ENCODE measurements around the gene SUGP2.

SUGP2 gene

DNA sequence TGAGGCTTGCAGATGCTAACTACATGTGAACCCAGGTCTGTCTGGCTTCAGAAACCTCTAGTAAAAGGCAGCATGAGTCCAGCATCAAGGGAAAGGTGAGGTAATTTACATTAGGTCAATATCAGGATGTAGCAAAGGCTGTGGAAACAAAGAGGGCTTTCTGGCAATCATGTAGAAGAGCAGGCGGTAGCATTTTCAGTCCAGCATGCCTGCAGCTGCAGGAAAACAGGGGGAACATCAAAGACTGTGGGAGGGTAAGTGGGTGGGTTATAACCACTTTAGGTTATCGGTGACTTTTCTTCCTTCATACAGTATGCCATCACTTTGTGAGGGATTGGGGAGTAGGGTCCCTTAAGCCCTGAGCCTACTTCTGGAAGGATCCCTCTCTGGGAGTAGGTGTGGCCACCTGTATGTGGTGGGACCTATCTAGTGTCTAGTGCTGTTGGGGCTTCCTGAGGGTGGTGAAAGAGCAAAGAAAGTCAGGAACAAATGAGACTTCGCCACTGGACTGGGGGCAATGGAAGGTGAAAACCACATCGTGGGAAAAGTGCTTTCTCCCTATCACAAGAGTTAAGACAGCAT lies 10.8 kb downstream of the SUGP2 start:
- TF ChIP-seq SUZ12 (IDR thresholded peaks at IDR 0.05) (no peak), FOXK2 (IDR thresholded peaks at IDR 0.05) (no peak), ELF4 (IDR thresholded peaks at IDR 0.05) (no peak), ZNF384 (IDR thresholded peaks at IDR 0.05) (no peak), FOXM1 (IDR thresholded peaks at IDR 0.05; ENCODE audit: borderline replicate concordance) (no peak), L3MBTL2 (conservative IDR thresholded peaks at IDR 0.05) (no peak), PKNOX1 (IDR thresholded peaks at IDR 0.05) (no peak), SP1 (IDR thresholded peaks at IDR 0.05) (no peak), NFRKB (IDR thresholded peaks at IDR 0.05) (no peak), BHLHE40 (IDR thresholded peaks at IDR 0.05; ENCODE audit: borderline replicate concordance) (no peak), CTBP1 (IDR thresholded peaks at IDR 0.05; ENCODE audit: borderline replicate concordance) (no peak), FOXA1 (IDR thresholded peaks at IDR 0.05) (no peak), ARNT (IDR thresholded peaks at IDR 0.05) (no peak), LEF1 (IDR thresholded peaks at IDR 0.05; ENCODE audit: borderline replicate concordance) (no peak), HDGF (IDR thresholded peaks at IDR 0.05; ENCODE audit: borderline replicate concordance) (no peak), TARDBP (IDR thresholded peaks at IDR 0.05) (no peak)
- CTCF ChIA-PET = no interaction called here
- DNase-seq (ENCODE audit: extremely low spot score) = no peak
- POLR2A ChIA-PET = no interaction called here

DNA sequence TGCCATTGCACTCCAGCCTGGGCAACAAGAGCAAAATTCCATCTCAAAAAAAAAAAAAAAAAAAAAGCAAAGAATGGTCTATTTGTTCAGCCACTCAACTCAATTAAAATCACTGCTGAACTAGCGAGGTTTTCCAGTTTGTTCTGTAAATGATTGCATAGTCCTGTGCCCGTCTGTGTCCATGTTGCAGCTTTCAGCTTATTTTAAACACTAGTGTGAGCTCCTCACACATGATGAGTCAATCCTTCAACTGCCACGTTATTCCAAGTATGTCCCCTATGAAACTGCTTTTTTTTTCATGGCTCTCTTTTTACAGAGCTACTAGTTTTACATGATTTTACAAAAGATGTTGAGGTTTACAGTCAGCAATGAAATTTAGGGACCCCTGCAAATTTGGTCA lies 12.2 kb downstream of the SUGP2 start:
- CTCF ChIA-PET = no interaction called here
- DNase-seq (ENCODE audit: extremely low spot score) = no peak
- no peak for TF ChIP-seq HDGF (IDR thresholded peaks at IDR 0.05; ENCODE audit: borderline replicate concordance)
- no peak for TF ChIP-seq LEF1 (IDR thresholded peaks at IDR 0.05; ENCODE audit: borderline replicate concordance)
- no peak for TF ChIP-seq L3MBTL2 (conservative IDR thresholded peaks at IDR 0.05)
- no peak for TF ChIP-seq SP1 (IDR thresholded peaks at IDR 0.05)
- TF ChIP-seq FOXM1 (IDR thresholded peaks at IDR 0.05; ENCODE audit: borderline replicate concordance) = no peak
- TF ChIP-seq FOXA1 (IDR thresholded peaks at IDR 0.05) = no peak
- no peak for TF ChIP-seq CTBP1 (IDR thresholded peaks at IDR 0.05; ENCODE audit: borderline replicate concordance)
- TF ChIP-seq ARNT (IDR thresholded peaks at IDR 0.05) = no peak
- no peak for TF ChIP-seq SUZ12 (IDR thresholded peaks at IDR 0.05)
- POLR2A ChIA-PET = no interaction called here

DNA sequence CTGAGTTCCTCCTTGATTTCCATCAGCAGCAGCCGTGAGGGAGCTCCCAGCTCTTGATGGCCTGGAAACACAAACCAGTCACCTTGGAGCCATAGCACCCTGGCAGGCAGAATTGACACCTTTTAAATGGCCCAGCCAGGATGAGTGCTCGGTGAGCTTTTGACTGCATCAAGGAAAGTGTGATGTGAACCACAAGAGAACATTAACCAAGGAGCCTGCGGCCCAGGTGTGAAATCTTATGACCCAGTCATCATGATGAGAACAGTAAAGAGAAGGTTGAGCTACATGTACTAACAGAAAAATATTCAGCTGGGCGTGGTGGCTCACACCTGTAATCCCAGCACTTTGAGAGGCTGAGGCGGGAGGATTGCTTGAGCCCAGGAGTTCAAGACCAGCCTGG lies 22.8 kb downstream of the SUGP2 start:
- ChIA-PET CTCF (no interaction called here), POLR2A (no interaction called here)
- no peak for DNase-seq (ENCODE audit: extremely low spot score)
- TF ChIP-seq TARDBP (IDR thresholded peaks at IDR 0.05) (no peak), CTBP1 (IDR thresholded peaks at IDR 0.05; ENCODE audit: borderline replicate concordance) (no peak), FOXK2 (IDR thresholded peaks at IDR 0.05) (no peak), FOXA1 (IDR thresholded peaks at IDR 0.05) (no peak), ELF4 (IDR thresholded peaks at IDR 0.05) (no peak), L3MBTL2 (conservative IDR thresholded peaks at IDR 0.05) (no peak)

GRCh38 chr19:19009951-19010350 lies 23.4 kb downstream of the SUGP2 start:
- ChIA-PET POLR2A (no interaction called here), CTCF (no interaction called here)
- TF ChIP-seq SUZ12 (IDR thresholded peaks at IDR 0.05) = no peak
- no peak for TF ChIP-seq ELF4 (IDR thresholded peaks at IDR 0.05)
- TF ChIP-seq CTBP1 (IDR thresholded peaks at IDR 0.05; ENCODE audit: borderline replicate concordance) = no peak
- no peak for TF ChIP-seq PKNOX1 (IDR thresholded peaks at IDR 0.05)
- no peak for TF ChIP-seq FOXA1 (IDR thresholded peaks at IDR 0.05)
- no peak for DNase-seq (ENCODE audit: extremely low spot score)

- ChIA-PET POLR2A (no interaction called here), CTCF (no interaction called here)
- no peak for DNase-seq (ENCODE audit: extremely low spot score)
- no peak for TF ChIP-seq FOXA1 (IDR thresholded peaks at IDR 0.05)
- TF ChIP-seq LEF1 (IDR thresholded peaks at IDR 0.05; ENCODE audit: borderline replicate concordance) = no peak
Measured at GRCh38 chr19:19006213-19006612, 27.1 kb downstream of the SUGP2 start.

DNA sequence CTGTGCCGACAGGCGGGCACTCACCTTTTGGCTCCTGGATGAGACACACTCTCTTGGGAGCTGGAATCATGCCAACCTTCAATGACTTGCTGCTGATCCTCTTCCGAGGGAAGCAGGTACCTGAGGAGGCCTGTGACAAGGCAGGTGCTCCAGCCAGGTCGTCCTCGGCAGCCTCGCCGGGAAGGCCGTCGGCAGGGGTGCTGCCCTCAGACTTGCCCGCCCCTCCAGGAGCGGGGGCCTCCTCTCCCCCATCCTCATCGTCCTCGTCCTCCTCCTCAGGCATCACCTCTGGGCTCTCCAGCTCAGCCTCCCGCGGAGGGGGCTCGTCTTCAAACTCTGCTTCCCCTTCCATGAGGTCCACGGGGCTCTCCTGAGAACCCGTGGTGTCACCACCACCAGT lies 29.2 kb downstream of the SUGP2 start:
- ChIA-PET CTCF (no interaction called here), POLR2A (no interaction called here)
- DNase-seq (ENCODE audit: extremely low spot score) = no peak
- no peak for TF ChIP-seq HDGF (IDR thresholded peaks at IDR 0.05; ENCODE audit: borderline replicate concordance)

GRCh38 chr19:18999896-19000620 lies 33.3 kb downstream of the SUGP2 start:
- DNase-seq (ENCODE audit: extremely low spot score) = no peak
- POLR2A ChIA-PET = no interaction called here
- CTCF ChIA-PET = no interaction called here
- TF ChIP-seq HDGF (IDR thresholded peaks at IDR 0.05; ENCODE audit: borderline replicate concordance) (no peak), FOXA1 (IDR thresholded peaks at IDR 0.05) (no peak), BHLHE40 (IDR thresholded peaks at IDR 0.05; ENCODE audit: borderline replicate concordance) (no peak), SUZ12 (IDR thresholded peaks at IDR 0.05) (no peak), TARDBP (IDR thresholded peaks at IDR 0.05) (no peak)
